Activated gamma-delta T cell (primary cell): Measurements from ENCODE around the gene SMIM13.
"Not testable (repeated sequence)": the region's sequence is repeated elsewhere in the genome, so short reads cannot be mapped to it uniquely, and the experiment has no call there.

Source experiments
- DNase-seq: peaks from one replicate; lab custom pipeline; 2025; lab: John Stamatoyannopoulos, UW

SMIM13 gene

DNA sequence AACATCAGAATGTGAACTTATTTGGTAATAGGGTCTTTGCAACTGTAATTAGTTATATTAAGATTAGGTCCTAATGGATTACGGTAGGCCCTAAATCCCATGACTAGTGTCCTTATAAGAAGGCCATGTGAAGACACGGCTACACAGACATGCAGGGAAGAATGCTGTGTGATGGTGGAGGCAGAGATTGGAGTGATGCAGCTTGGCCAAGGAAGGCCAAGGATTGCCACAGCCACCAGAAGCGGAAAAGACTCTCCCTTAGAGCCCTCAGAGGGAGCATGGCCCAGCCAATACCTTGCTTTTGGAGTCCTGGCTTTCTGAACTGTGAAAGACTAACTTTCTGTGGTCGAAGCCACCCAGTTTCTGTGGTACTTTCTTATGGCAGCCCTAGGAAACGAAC is 9.7 kb upstream of the SMIM13 start:
- no peak for DNase-seq

DNA sequence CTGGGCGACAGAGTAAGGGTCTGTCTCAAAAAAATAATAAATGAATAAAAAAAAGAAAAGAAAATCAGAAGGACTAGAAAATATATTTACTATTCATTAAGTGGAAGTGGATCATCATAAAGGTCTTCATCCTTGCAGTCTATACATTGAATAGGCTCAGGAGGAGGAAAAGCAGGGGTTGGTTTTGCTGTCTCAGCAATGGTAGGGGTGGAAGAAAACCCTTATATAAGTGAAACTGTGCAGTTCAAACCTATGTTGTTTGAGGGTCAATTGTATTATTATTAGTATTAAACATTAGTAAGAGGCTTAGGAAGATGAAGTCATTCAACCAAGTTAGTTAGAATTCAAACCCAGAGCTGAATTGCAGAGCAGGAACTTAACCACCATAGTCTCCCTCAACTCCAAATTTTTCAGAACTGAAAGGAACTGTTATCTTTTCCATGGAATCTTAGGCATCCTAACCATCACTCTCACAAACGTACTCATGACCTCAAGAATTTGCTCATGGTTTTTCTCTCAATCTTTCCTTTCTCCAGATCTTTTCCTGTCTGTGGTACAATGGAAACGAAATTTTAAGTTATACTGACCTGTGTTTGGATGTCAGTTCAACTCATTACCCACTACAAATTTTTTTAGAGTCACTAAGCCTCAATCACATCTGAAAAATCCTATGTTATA is 7.7 kb upstream of the SMIM13 start:
- no peak for DNase-seq

DNA sequence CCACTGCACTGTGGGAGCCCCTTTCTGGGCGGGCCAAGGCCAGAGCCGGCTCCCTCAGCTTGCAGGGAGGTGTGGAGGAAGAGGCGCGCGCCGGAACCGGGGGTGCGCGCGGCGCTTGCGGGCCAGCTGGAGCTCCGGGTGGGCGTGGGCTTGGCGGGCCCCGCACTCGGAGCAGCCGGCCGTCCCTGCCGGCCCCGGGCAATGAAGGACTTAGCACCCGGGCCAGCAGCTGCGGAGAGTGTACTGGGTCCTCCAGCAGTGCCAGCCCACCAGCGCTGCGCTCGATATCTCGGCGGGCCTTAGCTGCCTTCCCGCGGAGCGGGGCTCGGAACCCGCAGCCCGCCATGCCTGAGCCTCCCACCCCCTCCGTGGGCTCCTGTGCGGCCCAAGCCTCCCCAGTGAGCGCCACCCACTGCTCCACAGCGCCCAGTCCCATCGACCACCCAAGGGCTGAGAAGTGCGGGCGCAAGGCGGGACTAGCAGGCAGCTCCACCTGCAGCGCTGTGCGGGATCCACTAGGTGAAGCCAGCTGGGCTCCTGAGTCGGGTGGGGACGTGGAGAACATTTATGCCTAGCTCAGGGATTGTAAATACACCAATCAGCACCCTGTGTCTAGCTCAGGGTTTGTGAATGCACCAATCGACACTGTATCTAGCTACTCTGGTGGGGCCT is 6.4 kb upstream of the SMIM13 start:
- not testable (repeated sequence) for DNase-seq

DNA sequence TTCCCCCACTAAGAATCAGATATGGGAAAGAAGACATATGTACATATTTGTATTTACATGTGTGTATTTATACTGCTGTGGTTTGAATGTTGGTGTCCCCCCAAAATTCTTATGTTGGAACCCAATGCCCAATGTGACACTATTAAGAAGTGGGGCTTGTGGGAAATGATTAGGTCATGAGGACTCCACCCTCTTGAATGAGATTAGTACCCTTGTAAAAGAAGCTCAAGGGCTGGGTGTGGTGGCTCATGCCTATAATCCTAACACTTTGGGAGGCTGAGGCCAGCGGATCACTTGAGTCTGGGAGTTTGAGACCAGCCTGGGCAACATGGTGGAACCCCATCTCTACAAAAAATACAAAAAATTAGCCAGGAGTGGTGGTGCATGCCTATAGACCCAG is 3.9 kb upstream of the SMIM13 start:
- DNase-seq = no peak

DNA sequence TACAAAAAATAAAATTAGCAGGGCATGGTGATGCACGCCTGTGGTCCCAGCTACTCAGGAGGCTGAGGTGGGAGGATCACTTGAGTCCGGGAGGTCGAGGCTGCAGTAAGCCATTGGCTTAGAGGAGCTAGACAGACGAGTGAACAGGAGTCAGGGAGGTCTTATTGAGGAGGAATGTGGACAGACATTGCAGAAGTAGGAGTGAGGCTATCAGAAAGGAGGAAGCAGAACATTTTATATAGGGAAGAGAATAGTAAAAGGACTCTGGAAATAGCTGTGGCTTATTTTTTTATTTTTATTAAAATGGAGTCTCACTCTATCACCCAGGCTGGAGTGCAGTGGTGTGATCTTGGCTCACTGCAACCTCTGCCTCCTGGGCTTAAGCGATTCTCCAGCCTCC is 2.5 kb upstream of the SMIM13 start:
- DNase-seq = not testable (repeated sequence)

DNA sequence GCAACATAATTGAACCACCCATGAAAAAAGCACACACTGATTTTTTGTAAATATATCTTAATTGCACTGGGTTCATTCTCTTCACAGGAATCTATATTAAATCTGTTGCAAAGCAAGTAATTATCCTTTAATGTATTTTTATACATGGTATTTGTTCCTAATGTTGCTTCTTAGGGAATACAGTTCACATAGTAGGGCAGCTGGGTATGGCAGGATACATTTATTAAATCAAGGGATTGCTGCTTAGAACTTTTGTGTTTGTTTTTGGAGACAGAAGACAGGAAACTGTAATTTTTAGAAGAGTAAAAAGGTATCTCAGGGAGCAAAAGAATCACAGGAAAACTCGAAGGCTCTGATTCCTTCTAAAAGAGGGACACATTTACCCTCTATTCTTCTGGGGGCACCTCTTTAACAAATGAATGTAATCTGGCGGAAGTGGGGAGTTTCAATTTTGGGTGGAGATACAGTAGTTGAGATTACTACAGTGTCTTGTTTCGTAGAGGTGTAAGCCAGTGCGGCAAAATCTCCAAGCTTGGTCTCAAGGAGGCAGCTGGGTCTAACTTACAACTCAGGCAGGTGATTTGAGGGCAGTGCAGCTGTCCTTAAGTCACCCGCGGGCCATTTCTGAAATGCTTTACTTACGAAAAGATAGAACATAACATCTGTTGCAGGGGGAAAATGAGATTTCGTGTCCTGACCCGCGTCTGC is 812 bp upstream of the SMIM13 start:
- DNase-seq = no peak

DNA sequence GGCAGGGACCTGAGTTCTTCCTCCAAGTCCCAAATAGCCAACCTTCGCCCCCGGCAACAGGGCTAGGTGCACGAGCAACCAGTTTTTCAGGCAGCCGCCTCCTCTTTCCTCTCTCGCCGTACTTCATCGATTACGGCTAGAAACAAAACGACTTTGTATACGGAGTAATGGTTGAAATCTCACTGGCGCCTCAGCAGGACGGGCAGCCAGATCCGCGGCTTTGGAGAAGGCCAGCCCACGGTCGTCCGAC is 333 bp upstream of the SMIM13 start:
- no peak for DNase-seq

DNA sequence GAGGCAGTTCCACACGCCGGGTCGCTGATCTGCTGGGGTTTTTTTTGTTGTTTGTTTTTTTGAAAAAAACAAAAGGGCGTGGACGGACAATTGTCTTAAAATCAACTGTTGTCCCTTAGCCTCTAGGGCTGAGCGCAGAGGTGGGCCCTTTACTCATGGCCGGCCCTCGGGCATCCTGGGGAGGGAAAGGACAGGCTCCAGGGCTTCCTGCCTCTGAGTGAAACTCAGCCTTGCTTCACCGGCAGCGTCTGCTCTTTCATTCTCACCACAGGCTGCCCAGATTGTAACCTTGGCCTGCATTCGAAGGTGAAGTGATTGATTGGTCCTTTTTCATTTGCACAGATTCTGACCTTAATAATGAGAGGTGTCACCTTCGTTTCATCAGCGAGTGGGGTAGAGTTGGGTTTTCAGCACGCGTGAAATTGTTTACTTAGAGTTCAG is 797 bp downstream of the SMIM13 start:
- DNase-seq = no peak

DNA sequence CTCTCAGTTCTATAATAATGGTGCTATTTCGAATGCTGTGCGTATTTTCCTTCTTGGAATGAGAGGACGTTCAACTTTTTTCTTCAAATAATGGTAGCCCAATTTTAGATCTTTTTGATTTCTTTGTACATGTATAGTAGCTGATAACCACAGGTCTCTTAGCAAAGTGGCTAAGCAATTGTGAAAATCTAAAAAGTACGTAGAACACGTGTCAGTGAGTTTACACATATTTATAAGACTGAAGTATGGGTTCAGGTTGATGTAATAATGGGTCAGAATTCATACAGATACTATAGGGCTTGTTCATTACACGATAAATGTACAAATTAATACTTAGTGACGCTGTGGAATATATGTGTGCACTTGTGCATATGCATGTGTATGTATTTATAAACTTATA is 1.3 kb downstream of the SMIM13 start:
- no peak for DNase-seq

DNA sequence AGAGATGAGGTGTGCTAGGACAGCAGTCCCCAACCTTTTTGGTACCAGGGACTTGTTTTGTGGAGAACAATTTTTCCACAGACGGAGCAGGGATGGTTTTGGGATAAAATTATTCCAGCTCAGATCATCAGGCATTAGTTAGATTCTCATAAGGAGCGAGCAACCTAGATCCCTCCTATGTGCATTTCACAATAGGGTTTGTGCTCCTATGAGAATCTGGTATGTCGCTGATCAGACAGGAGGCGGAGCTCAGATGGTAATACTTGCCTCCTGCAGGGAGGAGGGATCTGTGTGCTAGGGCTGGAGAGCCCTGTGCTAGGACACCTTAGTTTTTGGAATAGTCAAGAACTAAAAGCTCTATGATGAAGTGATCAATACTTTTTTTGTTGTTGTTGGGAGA is 2.5 kb downstream of the SMIM13 start:
- no peak for DNase-seq

DNA sequence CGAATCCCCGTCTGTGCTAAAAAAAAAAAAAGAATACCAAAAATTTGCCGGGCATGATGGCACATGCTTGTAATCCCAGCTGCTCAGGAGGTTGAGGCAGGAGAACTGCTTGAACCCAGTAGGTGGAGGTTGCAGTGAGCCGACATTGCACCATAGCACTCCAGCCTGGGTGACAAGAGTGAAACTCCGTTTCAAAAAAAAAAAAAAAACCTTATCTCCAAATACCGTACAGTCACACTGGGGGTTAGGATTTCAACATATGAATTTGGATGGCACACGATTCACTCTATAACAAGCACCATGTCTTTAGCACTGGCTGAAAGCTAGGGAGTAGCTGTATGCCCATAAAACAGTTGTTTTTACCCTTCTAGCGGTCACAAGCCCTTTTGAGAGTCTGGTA is 3.8 kb downstream of the SMIM13 start:
- no peak for DNase-seq

DNA sequence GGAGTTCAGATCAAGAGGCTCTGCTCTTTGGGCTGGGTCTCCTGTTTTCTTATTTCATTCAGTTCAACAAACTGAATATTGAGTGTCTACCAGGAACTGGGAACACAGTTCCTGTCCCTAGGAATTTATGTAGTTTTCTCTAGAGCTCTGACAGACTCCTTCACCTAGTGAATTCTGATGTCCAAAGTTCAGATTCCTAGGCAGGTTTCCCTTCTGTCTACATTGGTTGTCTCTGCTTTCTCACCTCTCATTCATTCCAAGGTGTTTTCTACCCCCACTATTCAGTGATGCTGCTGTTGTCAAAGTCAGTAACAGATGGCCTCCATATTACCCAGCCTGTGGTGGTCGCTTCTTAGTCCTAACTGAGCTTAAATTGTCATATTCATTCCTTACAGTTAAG is 4.4 kb downstream of the SMIM13 start:
- no peak for DNase-seq

DNA sequence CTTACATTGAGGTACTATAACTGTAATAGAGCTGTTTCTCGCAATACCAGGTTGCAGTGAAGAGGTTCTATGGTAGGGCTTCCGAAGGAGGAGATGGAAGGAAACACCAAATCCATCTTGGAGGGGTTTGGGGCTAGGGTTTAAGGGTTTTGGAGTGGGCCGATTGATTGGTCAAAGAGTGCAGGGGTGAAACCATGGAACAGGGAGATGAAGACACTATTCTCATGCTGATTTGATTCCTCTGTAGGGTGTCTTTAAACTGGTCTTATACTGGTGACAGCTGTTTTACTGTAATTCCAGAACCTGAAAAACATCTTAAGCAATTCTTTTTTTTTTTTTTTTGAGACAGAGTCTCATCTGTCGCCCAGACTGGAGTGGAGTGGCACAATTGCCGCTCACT is 7.8 kb downstream of the SMIM13 start:
- no peak for DNase-seq

DNA sequence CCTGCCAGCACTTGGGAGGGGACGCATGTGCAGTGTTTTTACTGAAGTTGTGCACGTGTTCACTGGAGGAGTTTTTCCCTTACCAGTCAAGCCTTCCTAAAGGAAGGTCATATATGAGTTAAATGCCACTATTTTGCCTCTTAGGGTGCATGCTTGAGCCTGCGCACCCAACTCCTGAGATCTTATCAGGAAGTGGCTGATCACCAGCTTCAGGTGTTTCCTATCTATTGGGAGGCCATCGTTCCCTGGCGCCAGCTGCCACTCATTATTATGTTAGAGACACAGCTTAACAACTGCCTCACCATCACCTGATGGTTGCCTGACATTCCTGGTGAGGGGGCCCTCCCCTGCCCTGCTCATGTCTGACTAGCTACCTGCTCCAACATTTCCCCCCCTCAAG is 9.4 kb downstream of the SMIM13 start:
- no peak for DNase-seq

DNA sequence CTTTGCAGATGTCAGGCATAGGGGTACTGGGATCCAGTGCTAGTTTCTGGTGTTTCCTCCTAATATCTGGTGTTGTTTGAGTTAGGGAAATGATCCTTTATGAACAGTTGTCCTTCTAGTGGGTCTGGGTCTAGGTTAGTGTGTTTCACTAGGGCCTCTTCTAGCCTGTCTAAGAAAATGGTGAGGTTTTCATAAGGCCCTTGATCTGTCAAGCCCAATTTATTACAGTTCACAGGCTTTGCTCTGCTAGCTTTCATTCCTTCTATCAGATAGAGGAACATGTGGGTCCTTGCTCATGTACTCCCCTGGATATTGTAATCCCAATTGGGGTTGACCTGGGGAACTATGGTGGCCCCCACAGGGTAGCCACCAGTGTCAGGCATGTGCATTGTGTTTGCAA is 15.1 kb downstream of the SMIM13 start:
- no peak for DNase-seq

DNA sequence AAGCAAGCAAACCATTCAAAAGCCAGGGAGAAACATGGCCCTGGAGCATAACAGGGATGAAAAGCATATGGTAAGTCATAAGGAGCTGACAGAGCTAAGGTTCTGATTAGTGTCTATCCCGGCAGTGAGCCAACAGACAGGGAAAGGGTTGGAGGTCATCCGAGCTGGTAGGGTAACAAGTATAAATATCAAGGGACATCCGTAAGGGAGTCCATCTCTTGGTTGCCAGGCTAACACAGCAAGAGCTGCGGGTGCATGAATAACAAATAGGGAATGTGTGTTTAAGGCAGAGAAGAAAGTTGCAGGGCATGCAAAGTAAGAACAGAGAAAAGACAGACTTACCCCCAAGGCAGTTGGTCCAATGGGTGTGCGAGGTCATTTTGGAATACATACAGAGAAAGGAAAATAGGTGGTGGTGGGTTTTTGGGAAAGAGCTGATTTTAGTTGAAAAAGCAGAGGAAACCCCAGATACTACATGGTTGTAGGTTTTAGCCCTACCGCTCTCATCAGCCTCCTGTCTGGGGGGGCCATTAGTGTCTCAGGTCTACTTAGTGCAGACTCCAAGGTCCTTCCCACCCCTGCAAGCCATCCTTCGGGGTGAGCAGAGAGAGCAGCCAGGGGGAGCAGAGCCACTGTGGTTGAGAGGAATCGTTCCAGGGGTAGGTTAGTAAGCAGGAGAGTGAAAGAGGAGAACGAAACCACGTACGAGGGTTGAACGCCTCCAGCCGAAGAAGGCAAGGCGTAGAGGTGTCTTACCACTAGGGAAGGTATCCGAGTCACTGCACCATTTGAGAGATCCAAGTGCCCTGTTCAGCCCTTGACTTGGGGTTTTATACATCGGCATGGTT is 17.5 kb downstream of the SMIM13 start, which contains the start of gene ERVFRD-1:
Gene ERVFRD-1 (minus strand): TSS at position 805 of the 848 bp plus-strand sequence. CDS start 6,415 bp downstream, outside the sequence.
- no peak for DNase-seq

DNA sequence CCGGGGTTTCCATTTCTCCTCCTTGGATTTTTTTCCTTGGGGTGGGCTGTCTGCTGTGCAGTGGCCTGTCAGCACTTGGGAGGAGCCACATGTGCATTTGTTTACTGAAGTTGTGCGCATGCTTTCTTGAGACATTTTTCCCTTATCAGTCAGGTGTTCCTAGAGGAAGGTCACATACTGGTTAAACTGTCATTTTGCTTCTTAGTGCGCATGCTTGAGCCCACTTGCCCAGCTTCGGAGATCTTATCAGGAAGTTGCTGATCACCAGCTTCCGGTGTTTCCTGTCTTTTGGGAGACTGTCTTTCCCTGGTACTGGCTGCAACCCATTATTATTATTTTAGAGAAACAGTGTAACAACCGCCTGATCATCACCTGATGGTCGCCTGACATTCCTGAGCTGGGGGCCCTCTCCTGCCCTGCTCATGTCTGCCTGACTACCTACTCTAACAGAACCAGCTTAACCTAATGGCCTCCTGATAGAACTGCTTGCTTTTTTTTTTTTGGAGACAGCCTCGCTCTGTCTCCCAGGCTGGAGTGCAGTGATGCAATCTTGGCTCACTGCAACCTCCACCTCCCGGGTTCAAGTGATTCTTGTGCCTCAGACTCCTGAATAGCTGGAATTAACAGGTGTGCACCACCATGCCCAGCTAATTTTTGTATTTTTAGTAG is 18.3 kb downstream of the SMIM13 start:
- no peak for DNase-seq

DNA sequence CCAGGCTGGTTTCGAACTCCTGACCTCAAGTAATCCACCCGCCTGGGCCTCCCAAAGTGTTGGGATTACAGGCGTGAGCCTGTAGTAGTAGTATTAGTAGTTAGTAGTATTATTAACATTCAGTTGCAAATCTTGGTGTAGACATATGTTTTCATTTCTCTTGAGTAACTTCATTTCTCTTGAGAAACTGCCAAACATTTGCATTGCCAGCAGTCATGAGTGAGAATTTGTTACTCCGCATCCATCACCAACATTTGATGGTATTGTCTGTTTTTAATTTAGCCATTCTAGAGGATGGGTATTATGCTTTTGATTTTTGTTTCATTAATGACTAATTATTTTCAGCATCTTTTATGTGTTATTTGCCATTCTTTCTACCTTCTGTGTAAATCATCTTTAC is 19.4 kb downstream of the SMIM13 start:
- no peak for DNase-seq

DNA sequence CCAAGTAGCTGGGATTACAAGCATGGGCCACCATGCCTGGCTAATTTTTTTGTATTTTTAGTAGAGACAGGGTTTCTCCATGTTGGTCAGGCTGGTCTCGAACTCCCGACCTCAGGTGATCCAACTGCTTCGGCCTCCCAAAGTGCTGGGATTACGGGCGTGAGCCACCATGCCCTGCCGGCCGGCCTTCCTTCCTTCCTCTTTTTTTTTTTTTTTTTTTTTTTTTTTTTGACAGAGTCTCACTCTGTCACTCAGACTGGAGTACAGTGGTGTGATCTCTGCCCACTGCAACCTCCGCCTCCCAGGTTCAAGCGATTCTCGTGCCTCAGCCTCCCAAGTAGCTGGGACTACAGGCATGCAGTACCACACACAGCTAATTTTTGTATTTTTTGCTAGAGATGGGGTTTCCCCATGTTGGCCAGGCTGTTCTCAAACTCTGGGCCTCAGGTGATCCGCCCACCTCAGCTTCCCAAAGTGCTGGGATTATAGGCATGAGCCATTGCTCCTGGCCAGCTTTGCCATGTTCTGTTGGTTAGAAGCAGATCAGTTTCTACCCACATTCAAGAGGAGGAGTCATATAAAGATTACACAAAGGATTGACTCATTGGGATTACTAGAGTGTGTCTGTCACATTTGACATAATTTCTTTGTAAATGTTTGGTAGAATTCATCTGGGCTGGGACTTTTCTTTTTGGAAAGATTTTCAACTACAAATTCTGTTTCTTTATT is 22.3 kb downstream of the SMIM13 start:
- DNase-seq = not testable (repeated sequence)

DNA sequence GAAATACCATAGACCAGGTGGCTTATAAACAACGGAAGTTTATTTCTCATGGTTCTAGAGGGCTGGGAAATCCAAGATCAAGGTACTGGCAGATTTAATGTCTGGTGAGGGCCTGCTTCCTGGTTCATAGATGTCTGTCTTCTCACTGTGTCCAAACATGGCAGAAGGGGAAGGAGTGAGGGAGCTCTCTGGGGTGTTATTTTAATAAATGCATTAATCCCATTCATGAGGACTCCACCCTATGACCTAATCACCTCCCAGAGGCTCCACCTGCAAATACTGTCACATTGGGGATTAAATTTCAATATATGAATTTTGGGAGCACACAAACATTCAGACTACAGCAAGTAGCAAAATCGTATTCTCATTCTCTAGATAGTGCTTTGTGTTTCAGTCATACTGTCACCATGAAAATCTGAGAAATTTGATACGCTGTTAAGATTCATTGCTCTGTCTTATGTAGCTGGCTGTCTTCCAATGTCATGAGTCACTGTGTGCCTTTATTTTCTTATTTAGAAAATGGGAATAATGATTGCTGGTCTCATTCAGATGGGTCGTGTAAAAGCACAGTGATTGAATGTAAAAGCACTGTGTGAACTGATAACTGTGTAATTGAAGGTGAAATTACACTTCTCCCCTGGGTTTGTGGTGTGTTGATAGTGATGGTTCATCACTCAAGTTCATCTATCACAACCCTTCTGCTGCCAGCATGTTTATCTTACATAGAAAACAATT is 26.8 kb downstream of the SMIM13 start:
- no peak for DNase-seq

DNA sequence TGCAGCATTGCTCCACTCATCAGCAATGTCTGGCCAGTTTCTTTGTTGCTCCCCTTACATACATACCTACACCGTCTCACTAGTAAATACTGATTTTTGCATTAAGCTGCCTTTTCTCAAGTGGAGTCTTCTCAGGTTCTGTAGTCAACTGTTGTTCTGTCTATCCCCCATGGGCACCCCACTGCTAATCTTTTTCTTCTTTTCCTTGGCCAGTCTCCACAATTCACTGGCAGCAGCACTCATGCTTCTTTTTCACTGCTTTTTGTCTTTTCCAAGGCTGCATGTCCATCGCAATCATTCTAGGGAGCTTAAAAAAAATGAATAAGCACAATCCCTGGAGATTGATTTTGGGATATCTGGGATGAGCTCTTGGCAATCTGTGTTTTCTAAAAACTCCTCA is 28.2 kb downstream of the SMIM13 start:
- no peak for DNase-seq
